NCI-H2227 (cell line): ENCODE measurements around the gene ACOXL.

Source experiments
- DNase-seq: peaks from one replicate; lab custom pipeline; 2025; ENCODE audit not compliant: unreplicated experiment; lab: John Stamatoyannopoulos, UW

The ACOXL gene

GRCh38 chr2:110718382-110718781 lies 14.0 kb upstream of the ACOXL start:
- DNase-seq: no peak

DNA sequence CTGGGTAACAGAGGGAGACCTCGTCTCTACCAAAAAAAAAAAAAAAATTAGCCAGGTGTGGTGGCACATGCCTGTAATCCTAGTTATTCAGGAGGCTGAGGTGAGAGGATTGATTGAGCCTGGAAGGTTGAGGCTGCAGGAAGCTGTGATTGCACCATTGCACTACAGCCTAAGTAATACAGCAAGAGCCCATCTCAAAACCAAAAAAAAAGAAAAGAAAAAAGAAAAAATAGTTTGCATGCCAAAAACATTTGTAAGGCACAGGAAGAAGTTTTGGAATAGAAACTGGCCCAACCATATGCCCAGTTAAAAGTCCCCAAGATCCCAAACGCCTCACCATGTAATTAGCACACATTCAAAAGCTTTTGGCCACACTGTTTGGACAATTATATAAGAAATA lies 13.4 kb upstream of the ACOXL start:
- DNase-seq: no peak

GRCh38 chr2:110720547-110720946 lies 11.8 kb upstream of the ACOXL start:
- no peak for DNase-seq

GRCh38 chr2:110724820-110725219 lies 7.6 kb upstream of the ACOXL start:
- no peak for DNase-seq

GRCh38 chr2:110725370-110725769 lies 7.0 kb upstream of the ACOXL start:
- DNase-seq: no peak

GRCh38 chr2:110725859-110726258 lies 6.5 kb upstream of the ACOXL start:
- no peak for DNase-seq

GRCh38 chr2:110726285-110726684 lies 6.1 kb upstream of the ACOXL start:
- DNase-seq: no peak

DNA sequence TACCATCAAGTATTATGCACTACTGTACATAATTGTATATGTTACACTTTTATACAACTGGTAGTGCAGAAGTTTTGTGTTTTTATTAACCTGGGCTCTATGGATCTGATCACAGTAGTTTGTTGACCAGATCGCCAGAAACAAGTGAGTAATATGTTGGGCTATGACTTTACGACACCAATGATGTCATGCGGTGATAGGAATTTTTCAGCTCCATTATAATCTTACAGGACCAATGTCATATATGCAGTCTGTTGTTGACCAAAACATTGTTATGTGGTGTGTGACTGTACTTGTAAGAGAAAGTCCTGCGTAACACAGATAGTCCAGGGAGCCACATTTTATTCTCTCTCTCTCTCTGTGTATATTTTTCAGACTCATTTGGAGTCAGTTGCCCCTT lies 4.5 kb upstream of the ACOXL start:
- no peak for DNase-seq

DNA sequence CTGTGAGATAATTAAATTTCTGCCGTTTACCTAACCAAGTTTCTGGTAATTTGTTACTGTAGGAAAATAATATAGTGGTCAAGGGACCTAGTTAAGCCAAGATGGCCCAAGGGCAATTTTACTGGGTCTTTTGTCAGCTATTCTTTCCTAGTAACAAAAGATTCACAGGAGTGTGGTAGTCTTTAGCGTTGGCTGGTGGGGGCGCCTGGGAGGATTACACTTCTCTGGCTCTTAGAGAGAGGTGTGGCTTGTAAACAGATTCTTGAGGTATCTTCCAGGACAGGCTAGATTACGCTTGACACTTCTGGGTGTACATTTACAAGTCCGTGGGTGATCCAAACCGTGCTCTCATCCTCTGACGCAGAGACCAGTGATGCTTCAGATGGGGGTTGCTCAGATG lies 3.3 kb upstream of the ACOXL start:
- no peak for DNase-seq

GRCh38 chr2:110731064-110731463 lies 1.3 kb upstream of the ACOXL start:
- no peak for DNase-seq

- DNase-seq: no peak
These were observed 3.0 kb downstream of the ACOXL start for GRCh38 chr2:110735366-110735765.

DNA sequence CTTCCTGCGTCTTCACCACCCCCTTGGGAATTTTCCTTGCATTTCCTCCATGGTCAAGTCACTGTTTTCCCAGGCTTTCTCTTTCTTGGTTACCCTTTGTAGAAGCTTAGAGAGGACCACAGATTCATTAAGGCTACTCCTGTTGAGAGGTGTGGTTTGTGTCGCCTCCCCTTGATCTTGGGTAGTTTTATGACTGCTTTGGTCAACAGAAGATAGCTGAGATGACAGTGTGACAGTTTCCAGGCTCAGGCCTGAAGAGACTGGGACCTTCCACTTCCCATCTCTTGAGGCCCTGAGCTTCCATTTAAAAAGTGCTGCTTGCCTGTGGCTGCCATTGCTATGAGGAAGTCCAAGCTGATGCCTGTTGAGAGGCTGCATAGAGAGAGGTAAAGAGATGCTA lies 5.4 kb downstream of the ACOXL start:
- DNase-seq: no peak

DNA sequence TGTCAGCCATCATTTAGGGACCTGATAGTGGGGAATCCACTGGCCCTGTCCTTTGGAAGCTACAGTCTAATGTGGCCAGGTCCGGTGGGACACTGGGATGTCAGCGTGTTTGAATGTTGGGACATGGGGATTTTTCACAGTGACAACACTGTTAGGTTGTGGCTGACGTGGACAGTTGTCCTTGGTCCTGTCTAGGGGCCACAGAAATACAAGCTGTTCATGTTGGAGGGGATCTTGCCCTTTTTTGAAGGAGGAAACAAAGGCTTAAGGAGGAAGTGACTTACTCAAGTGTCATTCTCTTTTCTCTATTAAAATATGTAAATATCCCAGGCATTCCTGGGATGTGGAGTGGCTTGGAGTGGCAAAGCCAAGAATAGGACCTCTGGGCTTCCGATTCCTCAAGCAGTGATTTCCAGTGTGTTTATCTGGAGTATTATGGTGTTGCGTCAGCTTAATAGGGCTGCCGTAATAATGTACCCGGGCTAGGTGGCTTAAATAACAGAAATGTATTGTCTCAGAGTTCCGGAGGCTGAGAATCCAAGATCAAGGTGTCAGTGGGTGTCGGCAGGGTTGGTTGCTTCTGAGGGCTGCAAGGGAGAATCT lies 8.5 kb downstream of the ACOXL start:
- DNase-seq: no peak

DNA sequence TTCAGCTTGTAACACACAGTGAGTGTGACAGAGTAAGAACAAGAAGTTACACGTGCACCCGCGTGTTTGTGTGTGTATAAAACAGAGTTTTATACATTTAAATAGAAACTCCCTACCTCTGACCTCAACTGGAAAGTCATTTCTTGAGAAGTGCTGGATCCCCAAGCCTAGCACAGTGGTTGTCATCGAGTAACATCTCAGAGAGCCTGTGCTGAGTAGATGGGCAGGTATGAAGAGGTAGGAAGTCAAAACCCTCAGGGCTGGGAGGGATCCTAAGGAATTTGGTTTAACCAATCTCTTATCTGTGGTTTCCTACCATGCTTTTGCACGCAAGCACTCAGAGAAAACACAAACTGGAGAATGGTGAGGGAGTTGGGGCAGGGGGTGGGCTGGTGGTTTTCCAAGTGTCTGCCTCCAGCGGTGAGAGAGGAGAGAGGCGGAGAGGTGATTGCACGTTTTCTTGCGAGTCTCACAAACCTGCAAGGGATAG lies 9.2 kb downstream of the ACOXL start:
- no peak for DNase-seq

DNA sequence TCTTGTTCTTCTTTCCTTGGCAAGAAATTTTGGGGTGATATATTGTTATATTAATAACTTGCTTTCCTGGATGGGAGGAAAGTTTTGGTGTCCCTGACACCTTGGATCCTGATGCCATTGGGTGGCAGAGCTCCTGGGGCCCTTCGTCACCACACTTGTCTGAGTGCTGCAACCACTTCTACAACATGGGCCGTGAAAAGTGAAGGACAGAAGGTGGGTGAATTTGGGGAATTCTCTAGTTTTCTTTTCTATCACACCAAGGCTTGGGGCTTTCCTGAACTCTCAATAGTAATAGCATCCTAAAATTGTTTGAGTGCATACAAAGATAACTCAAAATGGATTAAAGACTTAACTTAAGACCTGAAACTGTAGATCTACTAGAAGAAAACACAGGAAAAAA lies 10.0 kb downstream of the ACOXL start:
- DNase-seq: no peak

- no peak for DNase-seq
These were observed 11.2 kb downstream of the ACOXL start for GRCh38 chr2:110743600-110743999.

DNA sequence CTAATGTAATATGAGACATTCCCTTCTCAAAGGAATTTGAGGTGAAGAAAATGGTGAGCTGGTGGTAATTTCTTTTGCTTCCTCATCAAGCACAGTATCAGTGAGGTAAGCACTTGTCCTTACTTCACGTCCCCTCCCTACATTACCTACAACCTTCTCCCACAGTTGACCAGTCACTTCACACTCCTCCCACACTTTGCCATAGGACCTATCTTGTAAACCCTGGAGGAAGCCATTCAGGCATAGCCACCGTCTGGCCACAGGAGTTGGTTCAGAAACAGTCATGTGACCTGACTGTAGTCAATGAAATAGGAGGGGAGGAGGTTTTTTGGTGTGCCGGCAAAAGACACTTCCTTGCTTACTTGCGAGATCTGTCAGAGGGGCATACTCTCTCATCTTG lies 12.1 kb downstream of the ACOXL start:
- DNase-seq: no peak

DNA sequence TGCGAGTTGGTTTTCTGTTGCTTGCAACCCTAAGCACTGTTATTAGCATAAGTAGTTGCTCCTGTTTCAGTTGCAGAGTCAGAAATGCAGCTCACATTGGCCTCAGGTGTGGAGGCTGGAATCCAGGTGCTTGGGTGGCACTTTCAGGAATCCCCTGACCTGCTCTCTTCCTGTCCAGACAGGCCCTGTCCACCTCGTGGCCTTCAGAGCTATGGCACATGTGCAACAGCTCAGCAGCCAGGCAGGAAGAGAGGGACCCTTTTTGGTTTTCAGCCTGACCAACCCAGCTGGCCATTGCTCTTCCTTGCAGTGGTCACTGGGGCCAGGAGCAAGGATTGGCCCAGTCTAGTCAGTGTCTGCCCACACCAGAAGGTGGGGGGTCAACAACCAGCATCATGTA lies 12.7 kb downstream of the ACOXL start:
- DNase-seq: no peak

DNA sequence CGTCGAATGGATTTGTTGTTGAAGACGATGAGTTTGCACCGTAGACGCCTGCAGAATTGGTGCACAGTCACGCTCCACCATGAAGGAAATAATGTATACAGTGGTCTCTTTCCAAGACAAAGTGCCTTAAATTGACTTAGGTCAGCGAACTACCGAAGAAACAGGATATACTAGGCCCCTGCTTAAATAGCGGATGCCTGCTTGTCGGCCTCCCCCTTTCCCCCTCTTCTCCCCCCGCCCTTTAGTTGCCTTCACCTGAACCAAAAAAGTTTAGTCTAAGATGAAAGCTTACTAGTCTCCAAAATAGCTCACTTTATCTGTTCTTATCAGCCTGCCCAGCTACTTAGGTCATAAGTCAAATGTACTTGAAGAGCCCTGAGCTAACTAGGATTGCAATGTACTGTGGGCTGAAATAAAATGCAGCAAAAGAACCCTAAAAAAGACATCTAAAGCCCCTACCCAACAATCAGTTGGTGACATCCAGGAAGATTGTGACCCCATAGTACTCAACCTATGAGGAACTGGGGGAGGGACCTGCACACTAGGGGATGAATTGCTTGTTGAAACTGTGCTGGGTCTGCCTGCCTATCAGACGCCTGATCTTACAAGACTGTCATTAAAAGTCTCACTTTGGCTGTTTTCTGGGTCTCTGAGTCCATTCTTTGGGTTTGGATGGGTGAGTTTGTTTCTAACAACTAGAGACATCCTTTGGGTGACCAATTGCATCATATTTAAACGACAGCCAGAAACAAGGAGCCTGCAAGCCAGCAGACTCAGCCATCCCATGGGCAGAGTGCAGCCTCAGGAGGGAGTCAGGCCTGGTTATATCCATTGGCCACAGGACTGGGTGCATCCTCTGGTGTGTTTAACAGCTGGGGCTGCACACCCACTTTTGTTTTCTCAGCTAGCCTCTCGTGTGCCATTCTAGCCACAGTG lies 14.5 kb downstream of the ACOXL start:
- no peak for DNase-seq

DNA sequence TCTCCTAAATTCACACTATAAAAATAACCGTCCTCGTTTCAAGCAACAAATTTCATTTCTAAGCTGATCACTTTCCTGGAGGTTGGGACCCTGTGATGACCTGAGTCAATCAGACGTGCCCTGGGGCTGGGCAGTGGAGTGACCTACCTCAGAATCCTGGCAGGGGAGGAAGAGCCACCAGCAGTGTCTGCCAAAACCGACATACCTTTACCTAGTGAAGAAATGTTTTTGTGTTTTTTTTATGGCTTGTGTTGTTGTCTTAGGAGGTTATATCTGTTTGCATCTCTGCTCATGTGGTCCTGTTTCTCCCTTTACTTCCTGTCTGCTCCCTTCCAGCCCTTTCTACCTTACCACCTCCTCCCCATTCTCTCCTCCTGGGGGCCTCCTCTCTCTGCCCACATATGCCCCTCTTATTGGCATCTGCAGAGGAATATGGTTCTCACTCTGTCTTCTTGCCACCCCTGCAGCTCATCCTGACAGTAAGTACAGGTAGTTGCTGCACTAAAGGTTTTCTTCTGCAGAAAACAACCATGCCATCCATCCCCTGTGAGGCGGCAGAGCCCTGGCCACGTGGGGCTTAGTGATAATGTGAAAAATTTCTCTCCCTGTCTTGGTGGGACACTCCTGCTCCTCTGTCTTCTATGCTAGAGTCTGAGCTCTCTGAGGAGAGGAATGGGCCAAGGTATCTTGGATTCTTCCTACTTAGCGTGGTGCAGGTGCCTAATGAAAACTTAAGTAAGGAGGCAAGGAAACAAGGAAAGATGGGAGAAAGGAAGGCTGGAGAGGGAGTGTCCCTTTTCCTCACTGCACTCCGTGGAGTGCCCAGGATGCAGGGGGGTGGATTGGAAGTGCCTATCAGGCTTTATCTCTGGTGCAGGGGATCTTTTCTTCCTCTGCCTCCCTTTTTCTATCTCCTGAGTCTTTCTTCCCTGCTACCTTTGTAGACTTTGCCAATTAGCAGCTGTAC lies 15.4 kb downstream of the ACOXL start:
- DNase-seq: no peak

DNA sequence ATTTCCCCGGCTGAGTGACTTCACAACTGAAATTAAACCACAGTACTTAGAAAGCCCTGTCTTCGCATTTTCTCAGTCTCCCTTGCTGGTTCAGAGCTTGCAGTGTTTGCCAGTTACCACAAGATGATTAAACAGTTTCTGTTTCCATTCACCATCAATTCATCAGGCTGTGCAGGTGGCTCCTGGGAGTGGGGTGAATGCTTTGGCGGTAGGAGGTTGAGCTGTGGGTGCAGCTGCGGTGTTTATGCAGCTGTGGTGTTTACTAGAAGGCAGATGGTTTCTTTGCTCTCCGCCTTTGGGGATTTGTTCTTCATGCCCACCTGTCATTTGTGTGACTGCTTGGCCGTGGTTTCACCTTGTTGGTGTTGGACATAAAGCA lies 16.1 kb downstream of the ACOXL start:
- no peak for DNase-seq
